ENCODE data around the gene NAPSA.

Gene NAPSA

DNA sequence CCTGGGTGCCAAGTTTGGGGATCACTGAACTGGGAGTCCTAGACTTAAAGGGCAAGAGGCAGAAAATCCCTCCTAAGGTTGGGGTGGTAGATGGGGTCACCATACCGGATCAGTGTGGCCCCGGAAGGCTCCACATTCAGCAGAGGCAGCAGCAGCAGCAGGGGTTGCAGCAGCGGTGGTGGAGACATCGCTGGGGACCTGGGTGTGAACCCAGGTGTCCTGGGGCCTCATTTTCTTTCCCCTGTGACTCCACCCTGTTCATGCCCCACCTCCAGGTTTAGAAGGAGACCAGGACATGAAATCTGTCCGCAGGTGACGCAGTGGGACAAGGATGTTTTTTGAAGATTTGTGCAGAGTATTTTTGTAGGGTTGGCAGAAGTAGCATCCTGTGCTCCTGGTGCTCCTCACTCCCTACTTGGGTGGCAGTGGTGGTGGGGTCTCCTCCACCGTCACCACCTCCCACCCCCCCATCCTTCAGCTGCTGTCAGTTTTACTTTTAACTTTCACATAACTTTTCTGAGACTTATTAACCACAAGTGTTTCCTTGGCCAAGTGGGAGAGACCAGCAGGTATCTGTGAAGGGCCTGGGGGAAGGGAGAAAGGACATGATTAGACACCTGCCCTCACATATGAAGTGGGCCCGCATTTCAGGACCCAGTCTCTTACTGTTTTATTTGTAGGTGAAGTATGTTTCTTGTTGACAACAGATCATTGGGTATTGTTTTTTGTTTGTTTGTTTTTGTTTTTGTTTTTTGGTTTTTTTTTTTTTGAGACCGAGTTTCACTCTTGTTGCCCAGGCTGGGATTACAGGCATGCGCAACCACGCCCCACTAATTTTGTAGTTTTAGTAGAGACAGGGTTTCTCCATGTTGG, at the start of gene NAPSA:
TSS of gene NAPSA (minus strand) at position 206 of the 873 bp plus-strand sequence. CDS start at position 188, 18 bp downstream.
- H3K27ac ChIP-seq (ENCODE audit: low read depth, low read length) = no peak within 1 kb of the TSS

DNA sequence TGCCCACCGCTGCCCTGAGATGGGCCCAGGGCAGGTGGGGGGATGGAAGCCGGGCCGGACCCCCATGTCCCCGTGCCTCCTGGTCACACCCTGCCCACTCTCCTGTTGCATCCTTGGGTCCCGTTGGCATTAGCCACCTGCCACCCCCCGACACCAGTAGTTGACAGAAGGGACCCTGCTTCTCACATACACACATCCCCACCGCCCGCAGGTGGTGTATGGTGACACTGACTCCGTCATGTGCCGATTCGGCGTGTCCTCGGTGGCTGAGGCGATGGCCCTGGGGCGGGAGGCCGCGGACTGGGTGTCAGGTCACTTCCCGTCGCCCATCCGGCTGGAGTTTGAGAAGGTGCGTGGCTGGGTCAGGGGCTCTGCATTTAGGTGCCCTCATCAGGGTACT, 48.1 kb upstream of the NAPSA start:
- Histone ChIP-seq H3K9ac (ENCODE audit: low read length) (no peak overlapping the region), H3K9me3 (ENCODE audit: low read length) (no peaks in the 10 kb centered on the region), H3K4me1 (ENCODE audit: insufficient read depth, low read length) (no peaks in the 10 kb centered on the region), H3K27ac (ENCODE audit: low read depth, low read length) (no peak overlapping the region), H3K36me3 (ENCODE audit: insufficient read depth, low read length) (peaks cover 5% of the 10 kb centered on the region), H3K27me3 (ENCODE audit: control insufficient read depth in 1 of 2, insufficient read depth in 2 of 2, low read length in 2 of 2) (peaks cover 0 to 21% of the 10 kb centered on the region in 2 donors), H3K4me3 (ENCODE audit: low read depth in 1 of 2, low read length in 2 of 2) (no peak overlapping the region)

More for the DNA sequence above, at the start of gene NAPSA:
- H3K9ac ChIP-seq (ENCODE audit: low read length) = no peak within 1 kb of the TSS
- no peaks in the 10 kb centered on the region for H3K4me1 ChIP-seq (ENCODE audit: insufficient read depth, low read length)
- H3K4me3 ChIP-seq (ENCODE audit: low read depth in 1 of 2, low read length in 2 of 2) = no peak within 1 kb of the TSS
- no peaks in the 10 kb centered on the region for H3K36me3 ChIP-seq (ENCODE audit: insufficient read depth, low read length)
- no peaks in the 10 kb centered on the region for H3K27me3 ChIP-seq (ENCODE audit: control insufficient read depth in 1 of 2, insufficient read depth in 2 of 2, low read length in 2 of 2)
- H3K9me3 ChIP-seq (ENCODE audit: low read length) = no peaks in the 10 kb centered on the region

DNA sequence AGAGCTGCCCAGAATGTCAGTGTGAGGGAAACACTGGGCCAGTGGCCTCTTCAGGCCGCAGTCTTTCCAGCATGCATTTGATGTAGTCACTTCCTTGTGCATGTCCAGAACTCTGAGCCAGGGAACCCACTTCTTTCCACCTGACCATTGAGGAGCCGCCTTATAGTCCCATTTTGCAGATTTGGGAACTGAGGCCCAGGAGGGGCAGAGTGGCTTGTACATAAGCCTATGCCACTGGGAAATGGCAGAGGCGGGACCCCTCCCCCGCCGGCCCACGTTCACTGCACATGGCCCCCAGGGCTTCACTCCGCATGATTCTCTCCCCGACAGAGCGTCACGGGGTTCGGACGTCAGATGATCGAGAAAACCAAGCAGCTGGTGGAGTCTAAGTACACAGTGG, 47.7 kb upstream of the NAPSA start:
- H3K36me3 ChIP-seq (ENCODE audit: insufficient read depth, low read length) = peaks cover 5% of the 10 kb centered on the region
- no peaks in the 10 kb centered on the region for H3K9me3 ChIP-seq (ENCODE audit: low read length)
- H3K9ac ChIP-seq (ENCODE audit: low read length) = no peak overlapping the region
- peaks cover 0 to 17% of the 10 kb centered on the region in 2 donors for H3K27me3 ChIP-seq (ENCODE audit: control insufficient read depth in 1 of 2, insufficient read depth in 2 of 2, low read length in 2 of 2)
- H3K4me3 ChIP-seq (ENCODE audit: low read depth in 1 of 2, low read length in 2 of 2) = no peak overlapping the region
- H3K27ac ChIP-seq (ENCODE audit: low read depth, low read length) = no peak overlapping the region
- no peaks in the 10 kb centered on the region for H3K4me1 ChIP-seq (ENCODE audit: insufficient read depth, low read length)

DNA sequence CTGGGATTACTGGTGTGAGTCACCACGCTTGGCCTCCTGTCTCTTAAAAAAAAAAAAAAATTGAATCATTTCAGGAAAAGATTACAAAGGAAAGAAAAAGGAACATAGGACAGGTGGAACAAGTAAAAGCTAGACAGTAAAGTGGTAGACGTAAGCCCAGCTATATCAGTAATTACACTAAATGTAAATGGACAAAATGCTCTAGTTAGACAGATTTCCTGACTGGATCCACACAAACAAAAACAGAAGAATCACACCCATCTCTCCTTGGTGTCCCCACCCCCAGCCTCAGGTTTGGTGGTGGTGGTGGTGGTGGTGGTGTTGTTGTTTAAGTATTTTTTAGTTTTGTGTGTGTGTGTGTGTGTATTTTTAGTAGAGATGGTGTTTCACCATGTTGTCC, 47.0 kb upstream of the NAPSA start:
- Histone ChIP-seq H3K27me3 (ENCODE audit: control insufficient read depth in 1 of 2, insufficient read depth in 2 of 2, low read length in 2 of 2) (peaks cover 0 to 12% of the 10 kb centered on the region in 2 donors), H3K27ac (ENCODE audit: low read depth, low read length) (no peak overlapping the region), H3K4me1 (ENCODE audit: insufficient read depth, low read length) (no peaks in the 10 kb centered on the region), H3K36me3 (ENCODE audit: insufficient read depth, low read length) (peaks cover 5% of the 10 kb centered on the region), H3K9ac (ENCODE audit: low read length) (no peak overlapping the region), H3K9me3 (ENCODE audit: low read length) (no peaks in the 10 kb centered on the region), H3K4me3 (ENCODE audit: low read depth in 1 of 2, low read length in 2 of 2) (no peak overlapping the region)

DNA sequence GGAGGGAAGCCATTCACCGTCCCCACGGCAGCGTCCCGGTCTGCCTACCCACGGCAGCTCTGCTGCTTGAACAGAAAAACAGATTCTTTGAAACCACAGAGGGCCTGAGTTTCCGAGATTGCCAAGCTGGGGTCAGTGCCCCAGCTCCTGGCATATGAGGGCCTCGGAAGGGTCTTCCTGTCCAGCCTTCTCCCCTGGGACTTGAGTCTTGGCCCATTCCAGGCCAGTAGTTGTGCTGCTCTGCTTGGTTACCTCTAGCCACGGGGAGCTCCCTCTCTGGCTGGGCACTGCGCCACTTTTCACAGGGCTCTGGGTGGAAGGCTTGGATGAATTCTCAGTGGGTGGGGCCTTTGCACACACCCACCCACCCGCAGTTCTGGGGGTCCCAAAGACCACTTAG, 44.7 kb upstream of the NAPSA start:
- Histone ChIP-seq H3K4me3 (ENCODE audit: low read depth in 1 of 2, low read length in 2 of 2) (no peak overlapping the region), H3K36me3 (ENCODE audit: insufficient read depth, low read length) (peaks cover 5% of the 10 kb centered on the region), H3K27ac (ENCODE audit: low read depth, low read length) (no peak overlapping the region), H3K27me3 (ENCODE audit: control insufficient read depth in 1 of 2, insufficient read depth in 2 of 2, low read length in 2 of 2) (no peaks in the 10 kb centered on the region), H3K9me3 (ENCODE audit: low read length) (no peaks in the 10 kb centered on the region), H3K4me1 (ENCODE audit: insufficient read depth, low read length) (no peaks in the 10 kb centered on the region), H3K9ac (ENCODE audit: low read length) (no peak overlapping the region)

DNA sequence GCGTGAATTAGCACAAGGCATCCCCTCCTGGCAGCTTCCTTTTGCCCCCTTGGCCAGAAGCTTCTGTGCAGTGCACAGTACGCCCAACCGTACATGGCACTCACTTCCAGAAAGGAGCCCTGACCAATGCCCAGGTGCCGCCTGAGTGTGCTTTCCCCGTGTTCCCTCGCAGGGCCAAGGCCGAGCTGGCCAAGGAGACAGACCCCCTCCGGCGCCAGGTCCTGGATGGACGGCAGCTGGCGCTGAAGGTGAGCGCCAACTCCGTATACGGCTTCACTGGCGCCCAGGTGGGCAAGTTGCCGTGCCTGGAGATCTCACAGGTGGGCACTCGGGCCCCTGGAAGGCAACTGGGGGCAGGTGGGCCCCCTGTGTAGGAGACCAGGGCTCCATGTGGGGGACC, 43.9 kb upstream of the NAPSA start:
- peaks cover 5% of the 10 kb centered on the region for H3K36me3 ChIP-seq (ENCODE audit: insufficient read depth, low read length)
- H3K4me1 ChIP-seq (ENCODE audit: insufficient read depth, low read length) = no peaks in the 10 kb centered on the region
- H3K27ac ChIP-seq (ENCODE audit: low read depth, low read length) = no peak overlapping the region
- H3K9me3 ChIP-seq (ENCODE audit: low read length) = no peaks in the 10 kb centered on the region
- H3K4me3 ChIP-seq (ENCODE audit: low read depth in 1 of 2, low read length in 2 of 2) = no peak overlapping the region
- H3K27me3 ChIP-seq (ENCODE audit: control insufficient read depth in 1 of 2, insufficient read depth in 2 of 2, low read length in 2 of 2) = no peaks in the 10 kb centered on the region
- H3K9ac ChIP-seq (ENCODE audit: low read length) = no peak overlapping the region

DNA sequence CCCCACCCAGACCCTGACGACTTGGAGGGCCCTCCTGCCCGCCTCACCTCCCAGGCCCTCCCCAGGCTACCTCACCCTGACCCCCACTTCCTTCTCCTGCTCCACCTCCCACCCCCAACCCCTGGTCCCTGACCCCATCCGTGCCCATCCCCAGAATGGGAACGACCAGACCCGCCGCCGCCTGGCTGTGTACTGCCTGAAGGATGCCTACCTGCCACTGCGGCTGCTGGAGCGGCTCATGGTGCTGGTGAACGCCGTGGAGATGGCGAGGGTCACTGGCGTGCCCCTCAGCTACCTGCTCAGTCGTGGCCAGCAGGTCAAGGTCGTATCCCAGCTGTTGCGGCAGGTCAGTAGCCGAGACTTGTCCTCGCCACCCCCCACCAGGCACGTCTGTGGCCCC, 41.4 kb upstream of the NAPSA start:
- Histone ChIP-seq H3K27ac (ENCODE audit: low read depth, low read length) (no peak overlapping the region), H3K9ac (ENCODE audit: low read length) (no peak overlapping the region), H3K4me3 (ENCODE audit: low read depth in 1 of 2, low read length in 2 of 2) (no peak overlapping the region), H3K9me3 (ENCODE audit: low read length) (no peaks in the 10 kb centered on the region), H3K4me1 (ENCODE audit: insufficient read depth, low read length) (no peaks in the 10 kb centered on the region), H3K36me3 (ENCODE audit: insufficient read depth, low read length) (peaks cover 5% of the 10 kb centered on the region), H3K27me3 (ENCODE audit: control insufficient read depth in 1 of 2, insufficient read depth in 2 of 2, low read length in 2 of 2) (no peaks in the 10 kb centered on the region)

DNA sequence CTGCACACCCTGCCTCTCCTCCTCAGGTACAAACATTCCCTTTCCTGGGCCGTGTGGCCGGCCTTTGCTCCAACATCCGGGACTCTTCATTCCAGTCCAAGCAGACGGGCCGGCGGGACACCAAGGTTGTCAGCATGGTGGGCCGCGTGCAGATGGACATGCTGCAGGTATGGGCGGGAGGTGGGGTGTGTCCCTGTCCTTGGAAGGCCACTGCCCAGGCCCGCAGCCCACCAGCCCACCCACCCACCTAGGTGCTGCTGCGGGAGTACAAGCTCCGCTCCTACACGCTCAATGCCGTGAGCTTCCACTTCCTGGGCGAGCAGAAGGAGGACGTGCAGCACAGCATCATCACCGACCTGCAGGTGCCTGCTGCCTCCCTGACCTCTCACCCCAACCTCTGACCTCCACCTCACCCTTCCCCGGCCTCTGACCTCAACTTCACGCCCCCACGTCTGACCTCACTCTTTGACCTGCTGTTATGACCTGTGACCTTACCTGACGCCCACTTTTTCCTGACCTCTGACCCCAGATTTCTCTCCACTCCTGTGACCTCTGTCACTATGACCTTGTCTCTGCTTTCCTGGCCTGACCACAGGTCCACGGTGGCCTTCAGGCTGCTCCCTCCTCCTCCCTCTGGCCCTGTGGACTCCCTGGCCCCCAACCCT, 40.8 kb upstream of the NAPSA start:
- Histone ChIP-seq H3K36me3 (ENCODE audit: insufficient read depth, low read length) (peaks cover 5% of the 10 kb centered on the region), H3K4me1 (ENCODE audit: insufficient read depth, low read length) (no peaks in the 10 kb centered on the region), H3K9me3 (ENCODE audit: low read length) (no peaks in the 10 kb centered on the region), H3K27me3 (ENCODE audit: control insufficient read depth in 1 of 2, insufficient read depth in 2 of 2, low read length in 2 of 2) (no peaks in the 10 kb centered on the region), H3K4me3 (ENCODE audit: low read depth in 1 of 2, low read length in 2 of 2) (no peak overlapping the region), H3K9ac (ENCODE audit: low read length) (no peak overlapping the region), H3K27ac (ENCODE audit: low read depth, low read length) (no peak overlapping the region)

DNA sequence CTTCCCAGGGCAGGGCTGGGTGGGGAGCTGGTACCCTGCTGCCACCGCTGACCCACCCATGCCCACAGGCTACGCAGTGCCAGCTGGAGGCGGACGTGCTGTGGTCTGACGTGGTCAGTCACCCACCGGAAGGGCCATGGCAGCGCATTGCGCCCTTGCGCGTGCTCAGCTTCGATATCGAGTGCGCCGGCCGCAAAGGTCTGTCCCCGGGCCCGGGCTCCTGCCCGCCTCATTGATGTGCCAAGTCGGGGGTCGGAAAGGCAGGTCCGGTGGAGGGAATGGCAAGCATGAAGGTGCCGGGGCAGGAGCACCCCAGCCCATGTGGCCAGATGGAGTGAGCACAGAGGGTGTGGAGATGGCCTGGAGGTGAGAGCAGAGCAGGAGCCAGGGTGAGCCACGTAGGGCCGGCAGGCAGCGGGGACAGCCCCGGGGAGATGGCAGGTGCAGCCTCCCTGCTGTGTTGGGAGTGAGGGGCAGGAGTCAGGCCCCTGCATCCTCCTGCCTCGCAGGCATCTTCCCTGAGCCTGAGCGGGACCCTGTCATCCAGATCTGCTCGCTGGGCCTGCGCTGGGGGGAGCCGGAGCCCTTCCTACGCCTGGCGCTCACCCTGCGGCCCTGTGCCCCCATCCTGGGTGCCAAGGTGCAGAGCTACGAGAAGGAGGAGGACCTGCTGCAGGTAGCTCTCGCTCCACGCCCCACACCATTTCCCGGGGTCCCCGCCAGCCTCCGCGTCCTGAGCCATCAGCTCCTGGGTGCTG, 37.3 kb upstream of the NAPSA start:
- no peaks in the 10 kb centered on the region for H3K9me3 ChIP-seq (ENCODE audit: low read length)
- H3K9ac ChIP-seq (ENCODE audit: low read length) = no peak overlapping the region
- no peak overlapping the region for H3K27ac ChIP-seq (ENCODE audit: low read depth, low read length)
- H3K36me3 ChIP-seq (ENCODE audit: insufficient read depth, low read length) = no peaks in the 10 kb centered on the region
- H3K4me1 ChIP-seq (ENCODE audit: insufficient read depth, low read length) = no peaks in the 10 kb centered on the region
- no peak overlapping the region for H3K4me3 ChIP-seq (ENCODE audit: low read depth in 1 of 2, low read length in 2 of 2)
- H3K27me3 ChIP-seq (ENCODE audit: control insufficient read depth in 1 of 2, insufficient read depth in 2 of 2, low read length in 2 of 2) = no peaks in the 10 kb centered on the region

DNA sequence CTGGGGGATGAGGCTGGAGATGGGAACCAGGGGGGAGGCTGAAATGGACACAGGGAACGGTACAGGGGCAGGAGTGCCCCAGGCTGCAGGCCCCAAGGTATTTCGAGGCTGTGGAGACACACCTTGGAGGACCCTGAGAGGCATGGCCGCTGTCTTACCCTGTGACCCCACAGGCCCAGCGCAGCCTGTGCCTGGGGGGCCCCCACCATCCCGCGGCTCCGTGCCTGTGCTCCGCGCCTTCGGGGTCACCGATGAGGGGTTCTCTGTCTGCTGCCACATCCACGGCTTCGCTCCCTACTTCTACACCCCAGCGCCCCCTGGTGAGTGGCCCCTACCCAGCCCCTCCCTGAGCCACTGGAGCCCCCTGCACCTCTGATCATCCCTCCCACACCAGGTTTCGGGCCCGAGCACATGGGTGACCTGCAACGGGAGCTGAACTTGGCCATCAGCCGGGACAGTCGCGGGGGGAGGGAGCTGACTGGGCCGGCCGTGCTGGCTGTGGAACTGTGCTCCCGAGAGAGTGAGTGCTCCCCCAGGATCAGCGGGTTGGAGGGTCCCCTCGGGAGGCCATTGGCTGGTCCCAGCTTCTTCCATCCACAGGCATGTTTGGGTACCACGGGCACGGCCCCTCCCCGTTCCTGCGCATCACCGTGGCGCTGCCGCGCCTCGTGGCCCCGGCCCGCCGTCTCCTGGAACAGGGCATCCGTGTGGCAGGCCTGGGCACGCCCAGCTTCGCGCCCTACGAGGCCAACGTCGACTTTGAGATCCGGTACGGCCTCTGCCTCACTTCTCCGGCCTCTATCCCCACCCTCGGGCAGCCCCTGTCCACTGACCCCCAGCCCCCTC, 36.4 kb upstream of the NAPSA start:
- Histone ChIP-seq H3K4me1 (ENCODE audit: insufficient read depth, low read length) (no peaks in the 10 kb centered on the region), H3K9me3 (ENCODE audit: low read length) (no peaks in the 10 kb centered on the region), H3K4me3 (ENCODE audit: low read depth in 1 of 2, low read length in 2 of 2) (no peak overlapping the region), H3K27ac (ENCODE audit: low read depth, low read length) (no peak overlapping the region), H3K27me3 (ENCODE audit: control insufficient read depth in 1 of 2, insufficient read depth in 2 of 2, low read length in 2 of 2) (no peaks in the 10 kb centered on the region), H3K9ac (ENCODE audit: low read length) (no peak overlapping the region), H3K36me3 (ENCODE audit: insufficient read depth, low read length) (no peaks in the 10 kb centered on the region)

DNA sequence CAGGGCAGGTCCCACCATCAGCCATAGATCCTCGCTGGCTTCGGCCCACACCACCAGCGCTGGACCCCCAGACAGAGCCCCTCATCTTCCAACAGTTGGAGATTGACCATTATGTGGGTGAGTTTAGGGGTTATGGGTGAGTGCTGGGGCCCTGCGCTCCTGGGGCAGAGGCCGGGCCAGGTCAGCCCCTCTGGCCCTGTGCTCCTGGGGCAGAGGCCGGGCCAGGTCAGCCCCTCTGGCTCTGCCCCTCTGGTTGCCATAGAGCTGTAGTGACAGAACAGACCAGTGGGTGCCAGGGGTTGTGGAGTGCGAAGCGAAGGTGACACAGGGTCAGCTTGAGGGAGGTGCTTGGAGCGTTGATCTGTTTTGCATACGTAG, 33.9 kb upstream of the NAPSA start:
- Histone ChIP-seq H3K4me1 (ENCODE audit: insufficient read depth, low read length) (no peaks in the 10 kb centered on the region), H3K27ac (ENCODE audit: low read depth, low read length) (no peak overlapping the region), H3K36me3 (ENCODE audit: insufficient read depth, low read length) (no peaks in the 10 kb centered on the region), H3K9ac (ENCODE audit: low read length) (no peak overlapping the region), H3K27me3 (ENCODE audit: control insufficient read depth in 1 of 2, insufficient read depth in 2 of 2, low read length in 2 of 2) (no peaks in the 10 kb centered on the region), H3K9me3 (ENCODE audit: low read length) (no peaks in the 10 kb centered on the region), H3K4me3 (ENCODE audit: low read depth in 1 of 2, low read length in 2 of 2) (no peak overlapping the region)

All from muscle layer of colon (tissue), 2 donors.